Kasumi-1 (cell line): ENCODE results near the gene ARHGAP11A.

Source experiments
- DNase-seq, 2 experiments: peaks; one replicate each; lab custom pipeline; 2025; lab: John Stamatoyannopoulos, UW

Gene ARHGAP11A

DNA sequence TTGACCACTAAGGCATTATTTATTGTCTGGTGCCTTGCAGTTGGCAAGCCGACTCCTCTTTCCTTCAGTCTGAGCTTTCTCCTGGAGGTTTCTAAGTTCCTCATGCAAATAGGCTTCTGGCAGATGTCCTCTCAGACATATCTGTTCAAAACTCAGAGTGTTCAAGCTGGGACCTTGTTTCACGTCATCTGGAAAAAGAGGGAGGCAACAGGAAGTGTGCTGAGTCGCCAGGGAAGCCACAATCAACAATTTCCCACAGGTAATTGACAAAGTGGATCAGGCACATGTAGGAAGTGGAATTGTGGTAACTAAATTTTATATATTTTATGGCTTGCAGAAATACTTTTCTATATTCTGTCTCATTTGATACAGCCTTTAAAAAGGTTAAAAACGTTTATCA lies 40.8 kb downstream of the ARHGAP11A start:
- DNase-seq = peak in 1 of 2 experiments; percentile 2

- DNase-seq = no peak
Measured at GRCh38 chr15:32656496-32656895, 41.2 kb downstream of the ARHGAP11A start.

DNA sequence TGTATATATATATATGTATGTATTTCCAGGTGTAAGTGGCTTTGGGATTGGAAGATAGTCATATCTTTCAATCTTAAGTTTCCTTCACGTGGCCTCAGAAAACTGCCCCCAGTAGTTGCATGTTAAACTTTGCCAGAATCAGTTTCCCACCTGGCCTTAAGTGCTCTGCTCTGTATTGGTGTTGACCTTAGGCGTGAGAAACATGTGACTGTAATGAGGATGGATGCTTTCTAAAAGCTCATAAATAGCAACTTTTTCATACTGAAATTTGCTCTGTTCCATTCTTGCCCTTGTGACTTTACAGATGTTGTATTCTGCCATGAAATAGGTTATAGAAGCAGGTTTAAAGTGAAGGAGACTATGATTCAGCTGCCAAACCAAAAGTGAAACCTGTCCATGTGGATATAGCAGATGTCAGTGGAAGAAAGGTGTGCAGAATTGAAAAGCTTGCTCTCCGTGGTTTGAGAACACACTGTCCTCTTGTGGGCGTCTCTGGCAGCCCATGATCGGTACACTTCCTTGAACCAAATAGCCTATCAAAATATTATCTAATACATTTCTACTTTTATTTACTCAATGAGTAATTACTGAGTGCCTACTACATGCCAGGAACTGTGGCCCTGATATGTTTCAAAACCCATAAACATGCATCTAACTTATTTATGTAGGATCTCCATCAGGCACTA lies 42.0 kb downstream of the ARHGAP11A start:
- DNase-seq = no peak

DNA sequence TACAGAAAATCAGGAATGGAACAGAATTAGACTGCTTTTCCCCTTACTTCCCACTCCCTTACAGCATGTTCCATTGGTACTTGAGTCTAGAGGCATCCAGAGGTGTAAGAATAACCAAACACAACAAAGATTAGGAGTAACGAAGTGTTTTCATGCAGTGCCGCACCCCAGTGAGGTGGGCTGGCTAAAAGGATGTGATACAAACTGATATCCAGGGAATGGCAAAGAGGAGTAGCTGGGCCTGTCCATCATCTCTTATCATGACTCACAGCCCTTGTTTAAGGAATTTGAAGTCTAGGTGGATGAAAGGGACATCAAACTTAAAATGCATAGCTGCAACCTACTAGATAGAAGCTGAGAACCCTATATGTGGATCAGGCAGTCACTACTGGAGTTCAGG lies 42.6 kb downstream of the ARHGAP11A start:
- no peak for DNase-seq

DNA sequence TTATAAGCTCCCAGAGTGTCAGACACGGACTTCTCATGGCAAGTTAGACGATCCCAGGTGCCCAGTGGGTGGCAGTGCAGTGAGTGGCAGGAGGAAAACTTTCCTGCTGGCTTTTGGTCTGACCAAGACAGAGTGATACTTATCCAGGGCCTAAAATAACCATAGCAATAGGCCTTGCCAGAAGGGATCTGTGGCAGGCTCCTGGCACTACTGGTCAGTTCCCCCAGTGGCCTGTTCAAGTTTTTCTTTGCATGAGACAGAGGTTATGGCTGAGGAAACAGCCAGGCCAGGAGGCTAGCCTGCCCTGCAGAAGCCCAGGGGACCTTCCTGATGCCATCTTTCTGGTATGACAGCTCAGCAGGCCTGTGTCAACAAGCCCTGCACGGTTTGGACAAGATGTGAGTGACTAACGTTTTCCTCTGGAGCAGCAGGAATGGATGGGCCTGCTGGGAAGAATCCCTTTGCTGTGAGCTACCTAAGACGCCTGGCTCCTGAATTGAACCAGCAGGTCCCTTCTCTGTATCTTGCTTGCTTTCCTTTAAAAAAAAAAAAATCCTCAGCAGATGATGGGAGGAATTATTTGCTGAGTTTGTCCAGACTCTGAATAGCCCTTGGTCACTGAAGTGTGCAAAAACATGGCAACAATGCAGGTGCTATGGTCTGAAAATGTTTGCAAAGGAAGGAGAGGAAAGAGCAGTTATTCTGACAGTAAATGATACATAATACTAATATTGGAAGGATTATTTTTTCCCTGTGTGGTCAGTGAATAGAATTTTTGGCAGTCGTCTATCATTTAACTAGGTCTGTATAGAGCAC lies 44.2 kb downstream of the ARHGAP11A start:
- DNase-seq = no peak

GRCh38 chr15:32663671-32664070 lies 48.4 kb downstream of the ARHGAP11A start:
- no peak for DNase-seq

- DNase-seq = no peak
Measured at GRCh38 chr15:32664796-32665195, 49.5 kb downstream of the ARHGAP11A start.

DNA sequence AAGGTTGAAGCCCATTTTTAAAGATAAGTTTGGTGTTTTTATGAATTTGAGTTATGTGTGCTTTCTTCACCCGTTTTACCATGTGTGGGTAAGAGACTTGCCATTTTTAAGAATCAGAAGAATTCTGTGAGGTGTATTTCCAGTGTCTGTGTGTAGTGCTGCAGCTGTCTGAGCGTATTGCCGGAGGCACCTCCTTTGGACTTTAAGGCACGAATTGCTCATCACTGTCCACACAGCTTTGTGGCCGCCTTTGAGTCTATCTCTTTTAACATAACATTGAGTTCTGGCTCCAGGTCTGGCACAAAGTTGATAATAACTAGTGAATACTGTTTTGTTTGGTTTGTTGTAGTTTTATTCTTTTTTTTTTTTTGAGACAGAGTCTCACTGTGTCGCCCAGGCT lies 52.0 kb downstream of the ARHGAP11A start:
- DNase-seq = no peak

DNA sequence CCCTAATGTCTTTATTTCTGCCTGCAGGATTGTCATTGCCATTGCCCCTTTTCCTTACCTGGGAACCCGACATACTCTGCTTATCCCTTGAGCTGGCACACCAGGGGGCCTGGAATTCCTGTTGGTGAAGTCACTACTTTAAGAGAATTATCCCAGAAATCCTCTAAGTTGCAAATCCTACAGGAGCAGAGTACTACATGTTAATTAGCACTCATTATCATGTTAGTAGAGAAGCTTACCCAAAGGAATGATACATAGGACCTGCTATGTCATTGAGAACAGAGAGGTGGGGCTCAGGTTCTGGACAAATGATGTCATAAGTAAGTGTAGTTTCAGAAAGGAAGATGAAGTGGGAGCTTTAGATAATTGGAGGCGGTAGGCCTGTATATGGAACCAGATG lies 53.6 kb downstream of the ARHGAP11A start:
- DNase-seq = no peak

GRCh38 chr15:32669896-32670611 lies 54.8 kb downstream of the ARHGAP11A start:
- no peak for DNase-seq

- DNase-seq = no peak
Measured at GRCh38 chr15:32670623-32671022, 55.3 kb downstream of the ARHGAP11A start.

DNA sequence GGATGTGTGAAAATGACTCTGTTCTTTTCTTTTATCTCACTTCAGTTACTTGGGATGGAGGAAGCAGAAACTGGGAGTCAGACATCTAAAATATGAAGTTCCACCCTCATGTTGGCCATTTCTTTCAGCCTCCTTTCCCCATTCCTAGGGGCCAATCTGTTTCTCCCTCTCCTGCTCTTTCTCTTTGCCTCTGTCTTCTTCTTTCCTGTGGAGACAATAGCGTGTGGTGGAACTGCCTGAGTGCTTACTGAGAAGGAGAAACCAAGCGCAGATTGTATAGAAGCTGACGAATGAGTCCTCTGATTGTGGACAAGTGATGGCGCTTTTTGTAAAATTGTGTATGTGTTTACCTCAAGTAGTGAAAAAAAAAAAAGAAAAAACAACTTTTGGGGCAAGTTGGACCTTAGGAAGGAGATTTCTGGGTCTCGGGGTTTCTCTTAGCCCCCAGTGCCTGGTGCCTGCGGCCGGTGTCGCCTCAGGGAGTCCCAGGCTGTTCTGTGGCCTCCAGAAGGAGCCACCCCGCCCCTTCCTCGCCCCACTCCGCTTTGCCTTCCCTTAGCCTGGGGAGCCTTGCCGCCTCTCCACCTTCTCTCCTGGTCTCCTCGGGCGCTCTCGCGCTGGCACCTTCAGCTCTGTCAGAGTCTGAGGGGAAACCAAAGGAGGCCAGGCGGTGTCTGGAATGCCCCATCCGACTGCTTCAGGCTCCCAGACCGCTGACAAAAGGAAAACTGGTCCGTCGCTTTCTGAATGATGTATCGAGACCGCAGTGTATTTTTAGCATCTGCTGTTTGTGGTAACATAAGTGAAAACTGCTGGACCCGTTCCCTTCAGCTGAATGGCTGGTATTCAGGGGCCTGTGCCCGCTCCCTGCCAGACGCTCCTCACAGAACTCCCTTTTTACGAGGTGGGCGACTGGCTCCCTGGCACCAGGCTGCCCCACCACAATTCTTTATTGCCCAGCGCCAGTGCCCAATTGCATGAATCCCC lies 56.3 kb downstream of the ARHGAP11A start:
- DNase-seq = no peak

- DNase-seq = no peak
Measured at GRCh38 chr15:32674681-32675080, 59.4 kb downstream of the ARHGAP11A start.

GRCh38 chr15:32675466-32675865 lies 60.2 kb downstream of the ARHGAP11A start:
- no peak for DNase-seq

DNA sequence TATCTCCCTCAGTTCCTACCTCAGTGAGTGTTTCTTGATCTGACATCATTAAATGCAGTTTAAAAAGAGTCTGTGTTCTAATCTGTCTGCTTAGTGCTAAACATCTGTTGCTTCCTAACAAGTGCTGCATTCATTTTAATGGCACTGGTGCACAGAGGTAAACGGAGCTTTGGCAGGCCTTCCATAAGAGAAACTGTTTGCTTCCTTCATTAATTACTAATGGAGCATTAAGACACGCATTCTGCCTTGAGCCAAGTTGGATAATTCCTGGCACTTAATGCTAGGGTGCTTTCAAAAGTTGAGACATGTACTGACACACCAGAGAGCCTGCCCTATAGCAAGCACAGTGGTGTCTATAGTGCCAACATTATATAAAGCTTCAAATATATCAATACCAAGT lies 60.9 kb downstream of the ARHGAP11A start:
- no peak for DNase-seq

DNA sequence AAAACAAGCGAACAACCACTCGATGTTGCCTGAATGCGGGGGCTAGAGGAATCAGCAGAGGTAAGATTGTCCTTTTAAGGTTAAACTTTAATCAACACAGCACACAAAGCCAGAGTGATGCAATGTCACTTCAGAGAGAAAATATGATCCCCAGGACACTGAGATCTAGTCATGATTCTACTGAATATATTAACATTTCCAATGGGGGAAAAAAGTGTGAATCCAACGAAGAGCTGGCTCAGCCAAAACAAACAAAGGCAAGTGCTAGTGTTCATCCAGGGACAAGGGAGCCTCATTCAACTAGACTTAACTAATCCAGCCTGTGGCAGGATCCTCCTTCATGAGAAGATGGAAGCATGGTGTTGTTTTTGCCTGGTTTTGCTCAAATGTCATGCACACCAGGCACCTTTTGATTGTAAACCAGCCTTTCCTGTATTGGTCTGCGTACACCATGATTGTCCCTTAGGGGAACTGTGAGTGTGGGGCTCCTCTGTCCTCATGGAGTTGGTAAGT lies 62.0 kb downstream of the ARHGAP11A start:
- no peak for DNase-seq

GRCh38 chr15:32679298-32679690 lies 64.0 kb downstream of the ARHGAP11A start:
- no peak for DNase-seq

- no peak for DNase-seq
Measured at GRCh38 chr15:32682569-32682968, 67.3 kb downstream of the ARHGAP11A start.

DNA sequence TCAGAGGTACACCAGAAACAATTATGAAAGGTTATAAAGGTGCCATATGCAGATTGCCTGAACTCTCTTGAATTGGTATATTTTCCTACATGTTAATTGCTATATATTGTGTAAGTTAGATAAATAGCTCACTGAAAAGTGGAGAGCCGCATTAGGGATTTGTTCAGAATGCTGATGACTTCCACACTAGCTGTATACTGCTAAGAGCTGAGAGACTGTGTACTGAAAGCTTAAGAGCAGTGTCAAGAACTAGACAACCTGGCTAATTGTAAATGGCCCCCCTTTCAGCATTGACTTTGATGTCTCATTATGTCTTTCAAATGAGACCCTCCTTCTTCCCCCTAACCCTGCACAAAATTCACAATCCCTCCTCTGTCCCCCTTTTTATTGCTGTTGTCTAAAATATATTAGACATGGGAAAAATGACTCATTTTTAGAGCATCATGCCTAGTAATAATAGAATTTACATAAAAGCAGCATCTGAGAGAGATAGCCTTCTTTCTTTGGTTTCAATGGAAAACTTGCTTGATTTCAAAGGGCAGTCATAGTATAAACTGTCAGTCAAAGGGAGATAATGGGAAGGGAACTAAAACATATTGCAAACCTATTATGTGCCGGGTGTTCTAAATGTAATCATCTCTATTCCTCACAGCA lies 67.8 kb downstream of the ARHGAP11A start:
- no peak for DNase-seq

DNA sequence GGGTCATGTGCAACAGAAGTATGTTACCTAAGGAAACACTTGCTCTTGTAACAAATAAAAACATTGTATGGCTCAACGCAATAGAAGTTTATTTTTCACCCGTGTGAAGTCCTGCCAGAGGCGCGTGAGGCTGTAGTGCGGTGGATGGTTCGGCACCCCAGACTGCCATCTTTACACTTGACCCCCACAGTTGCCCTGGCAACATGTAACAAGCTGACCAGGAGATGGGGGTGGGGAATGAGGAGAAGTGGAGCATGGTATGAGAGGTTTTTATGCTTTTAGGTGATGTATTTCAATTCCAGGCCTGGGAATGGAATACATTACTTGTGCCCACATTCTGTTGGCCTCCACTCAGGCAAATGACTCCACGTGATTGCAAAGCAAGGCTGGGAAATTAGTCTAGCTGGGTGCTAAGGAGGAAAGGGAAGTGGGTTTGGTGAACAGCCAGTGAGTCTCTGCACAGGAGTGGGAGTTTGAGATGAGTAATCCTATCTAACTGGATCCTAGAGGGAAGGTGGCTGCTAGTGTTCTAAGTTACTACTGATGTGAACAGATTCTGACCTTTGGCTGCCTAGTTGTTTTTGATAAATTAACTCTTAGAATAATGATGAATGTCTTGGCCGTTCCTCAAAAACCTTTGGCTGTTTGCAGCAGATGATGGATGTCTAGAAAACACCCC lies 68.7 kb downstream of the ARHGAP11A start:
- peak; percentile 61 to 79 for DNase-seq
